Endothelial cell of umbilical vein (primary cell): ENCODE data around the gene MAST4. TPM values are rescaled to one million over a fixed set of nuclear protein-coding genes. Genes with fewer than 3 reads are reported as not detected.

Experiments
- BruUV-seq: library from RNA; stranded (reverse); fragments of 400-500 nt; replicated peaks from 2 replicates; lab custom pipeline; 2021; lab: Mats Ljungman, UMichigan
- CTCF ChIA-PET: fragments of 300-600, 350-600 bp; sonication (Branson Sonifier 250); formaldehyde crosslinking; loops from one replicate; lab custom pipeline; 2021; ENCODE audit warnings: antibody characterized with exemption, inconsistent platforms; lab: Charles Lee
- POLR2A ChIA-PET: fragments of 300-600, 350-600 bp; sonication (Branson Sonifier 250); formaldehyde crosslinking; loops from one replicate; lab custom pipeline; 2021; ENCODE audit warnings: antibody characterized with exemption, inconsistent platforms; lab: Charles Lee
- DNase-seq: peaks from one replicate; pipeline ENCODE4 v3.0.0-alpha.2; 2011; ENCODE audit warnings: low read depth, low spot score
- FAIRE-seq: peaks from 2 replicates; lab custom pipeline; 2011; peaks lifted over from hg19 to GRCh38; lab: Jason Lieb, UNC
- H2AFZ ChIP-seq: 2 replicates; pipeline ENCODE4 v1.6.0; 2012; ENCODE audit warnings: low read depth, low read length, control low read depth, inconsistent platforms
- H3K27ac ChIP-seq: 2 replicates; pipeline ENCODE4 v1.5.1; 2011; ENCODE audit warnings: low read depth, mild to moderate bottlenecking, control low read depth, low read length, moderate library complexity; ENCODE audit not compliant: insufficient read depth
- H3K27me3 ChIP-seq, 2 experiments: 2 replicates each; pipeline versions ENCODE4 v1.6.0 to v1.6.1; 2011; ENCODE audit warnings: low read length in 2 of 2, mixed read lengths in 1 of 2; ENCODE audit not compliant: control insufficient read depth in 2 of 2, insufficient read depth in 2 of 2
- H3K36me3 ChIP-seq, 2 experiments: 2 replicates in 1 of 2; 3 replicates in 1 of 2; pipeline ENCODE4 v1.5.1; 2011; ENCODE audit warnings: low read length in 2 of 2, mild to moderate bottlenecking in 1 of 2, moderate library complexity in 1 of 2; ENCODE audit not compliant: control insufficient read depth in 2 of 2, insufficient read depth in 2 of 2; ENCODE audit errors: extremely low read depth in 1 of 2
- H3K4me1 ChIP-seq: 3 replicates; pipeline ENCODE4 v1.5.1; 2011; ENCODE audit warnings: mild to moderate bottlenecking, low read length; ENCODE audit not compliant: control insufficient read depth, insufficient read depth; ENCODE audit errors: extremely low read depth
- H3K4me2 ChIP-seq: 2 replicates; pipeline ENCODE4 v1.6.1; 2011; ENCODE audit warnings: low read length, control low read depth, mixed read lengths; ENCODE audit not compliant: insufficient read depth
- H3K4me3 ChIP-seq, 3 experiments: fragments of 200-600 bp in 1 of 3; sonication (generic), shearing (Covaris generic) in 1 of 3; replicated peaks in 1 of 3; 2 replicates each; pipeline ENCODE4 v1.5.1; 2011 to 2016; ENCODE audit warnings: control low read depth in 3 of 3, low read length in 3 of 3, mild to moderate bottlenecking in 2 of 3, inconsistent platforms in 1 of 3, low read depth in 1 of 3, moderate library complexity in 1 of 3; ENCODE audit not compliant: insufficient read depth in 1 of 3
- H3K79me2 ChIP-seq: 2 replicates; pipeline ENCODE4 v1.6.0; 2012; ENCODE audit warnings: low read length, inconsistent platforms; ENCODE audit not compliant: control insufficient read depth, insufficient read depth
- H3K9ac ChIP-seq: replicated peaks from 2 replicates; pipeline ENCODE3; 2011; ENCODE audit warnings: low read length, control low read depth; ENCODE audit not compliant: insufficient read depth; ENCODE audit errors: extremely low read depth
- H3K9me1 ChIP-seq: replicated peaks from 3 replicates; pipeline ENCODE4 v1.6.0; 2011; ENCODE audit warnings: mild to moderate bottlenecking, low read length; ENCODE audit not compliant: control insufficient read depth, insufficient read depth; ENCODE audit errors: extremely low read depth
- H3K9me3 ChIP-seq: replicated peaks from 2 replicates; pipeline ENCODE4 v1.5.1; 2012; ENCODE audit warnings: low read length, inconsistent platforms; ENCODE audit not compliant: control insufficient read depth, insufficient read depth
- H4K20me1 ChIP-seq: replicated peaks from 2 replicates; pipeline ENCODE3; 2011; ENCODE audit warnings: mild to moderate bottlenecking, low read length; ENCODE audit not compliant: control insufficient read depth, insufficient read depth; ENCODE audit errors: extremely low read depth
- EZH2 ChIP-seq: IDR thresholded peaks from 2 replicates; pipeline ENCODE4 v1.6.1; 2012; ENCODE audit warnings: borderline replicate concordance, low read depth, mild to moderate bottlenecking, moderate library complexity, low read length, inconsistent platforms; ENCODE audit not compliant: severe bottlenecking
- FOS ChIP-seq: IDR thresholded peaks from 2 replicates; pipeline ENCODE4 v1.6.1; 2011; ENCODE audit warnings: mild to moderate bottlenecking, low read length, moderate library complexity, borderline replicate concordance; ENCODE audit not compliant: insufficient read depth
- GATA2 ChIP-seq: IDR thresholded peaks from 2 replicates; pipeline ENCODE4 v1.7.0; 2011; ENCODE audit warnings: low read depth, mild to moderate bottlenecking, moderate library complexity, mixed read lengths, low read length; ENCODE audit not compliant: insufficient read length, insufficient read depth
- JUN ChIP-seq: IDR thresholded peaks from 2 replicates; pipeline ENCODE4 v1.6.1; 2011; ENCODE audit warnings: borderline replicate concordance, low read depth; ENCODE audit not compliant: insufficient read length, insufficient read depth
- MYC ChIP-seq: IDR thresholded peaks from one replicate; pipeline ENCODE4 v1.6.1; 2011; ENCODE audit warnings: mild to moderate bottlenecking, low read depth, low read length
- POLR2A ChIP-seq: IDR thresholded peaks from 2 replicates; pipeline ENCODE4 v1.6.1; 2012; ENCODE audit warnings: low read depth, mild to moderate bottlenecking, control low read depth, low read length
- POLR2AphosphoS5 ChIP-seq: IDR thresholded peaks from 2 replicates; pipeline ENCODE4 v1.6.1; 2012; ENCODE audit warnings: low read depth, mild to moderate bottlenecking, control low read depth, low read length, moderate library complexity; ENCODE audit not compliant: insufficient read depth
- dilution Hi-C: fragments of 300-500 bp; cut with MboI; formaldehyde crosslinking; loops from one replicate; pipeline ENCODE4 v1.15.0; 2019; ENCODE audit warnings: low sequenced_read_pairs; ENCODE audit not compliant: extremely low pct_ligation_motif_present
- intact Hi-C: fragments of 100-400 bp; cut with micrococcal nuclease; formaldehyde crosslinking; loops from one replicate; pipeline ENCODE4 v1.10.0; 2022
- polyA plus RNA-seq, 4 experiments: library from polyadenylated mRNA; depleted of rRNA in 3 of 4; stranded (reverse) in 3 of 4; unstranded in 1 of 4; fragments of >200 nt; gene quantifications; 2 replicates each; pipeline versions ENCODE4 v1.2.1 to v1.2.3, GENCODE V29; 2011 to 2012; ENCODE audit warnings: missing spikeins in 1 of 4
- total RNA-seq: library from RNA; stranded (reverse); gene quantifications from 2 replicates; pipeline ENCODE4 v1.2.3, GENCODE V29; 2021
- TF ChIP-seq, protein P1 (sequence below), 2 donors: IDR thresholded peaks; 1 replicate in 1 of 2; 2 replicates in 1 of 2; pipeline ENCODE4 v1.5.1; 2011; ENCODE audit warnings: low read length in 2 of 2, mild to moderate bottlenecking in 2 of 2, moderate library complexity in 2 of 2, control low read depth in 1 of 2, inconsistent platforms in 1 of 2, low read depth in 1 of 2; ENCODE audit not compliant: insufficient read depth in 1 of 2; ENCODE audit errors: extremely low read depth in 1 of 2
- TF ChIP-seq, protein P2 (sequence below): IDR thresholded peaks from 2 replicates; pipeline ENCODE4 v1.6.1; 2011; ENCODE audit not compliant: insufficient read depth, insufficient read length

MAST4 gene
- total and polyA plus RNA-seq, 2 donors (not counting 3 experiments of a cell fraction or from before 2014, with no cell fraction given) = 40.2 to 116 TPM

DNA sequence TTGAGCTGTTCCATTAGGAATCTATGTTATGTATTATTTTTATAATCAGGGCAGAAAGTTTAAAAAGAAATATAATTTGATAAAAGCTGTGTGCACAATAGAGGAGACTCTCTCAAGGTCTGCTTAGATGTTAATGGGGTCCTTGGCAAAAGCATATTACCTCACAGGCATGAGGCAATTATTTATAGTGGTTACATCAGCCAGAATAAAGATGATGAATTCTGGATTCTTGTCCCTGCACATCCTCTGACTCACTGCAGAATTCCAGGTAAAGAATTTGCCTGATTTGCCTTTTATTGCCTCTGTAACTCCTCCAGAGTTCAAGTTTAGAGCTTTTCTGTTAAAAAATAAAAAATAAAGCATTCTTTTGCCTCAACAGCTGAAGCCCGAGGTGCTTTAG is 253.6 kb downstream of the MAST4 start:
- FAIRE-seq (no peak), DNase-seq (peak; percentile 54)
- Histone ChIP-seq H4K20me1 (no peaks in the 10 kb centered on the region), H2AFZ (no peak overlapping the region), H3K4me2 (peak overlapping the region; percentile 73), H3K9me1 (no peaks in the 10 kb centered on the region), H3K27me3 (no peaks in the 10 kb centered on the region), H3K9me3 (no peaks in the 10 kb centered on the region), H3K36me3 (no peaks in the 10 kb centered on the region), H3K4me1 (peaks cover 37% of the 10 kb centered on the region), H3K27ac (peak overlapping the region; percentile 78), H3K79me2 (peaks cover 36% of the 10 kb centered on the region), H3K9ac (peak overlapping the region; percentile 42), H3K4me3 (no peak overlapping the region)
- BruUV-seq = no TSS peak
- ChIA-PET CTCF (interaction anchor here (1.3 to 4.5 kb wide), 4 partner anchors 10 to 37 kb away, joined by 4 to 26 read pairs (median 8); no protein-coding TSS in a partner anchor), POLR2A (interaction anchor here (3.3 kb wide), 1 partner anchor 20 kb away, joined by 35 read pairs; no protein-coding TSS in a partner anchor)
- dilution Hi-C loops (no loop called here), intact Hi-C loops (loop anchor here (1.0 to 10.0 kb wide), 4 partner anchors 10 to 1375 kb away; no protein-coding TSS in a partner anchor)
- TF ChIP-seq GATA2 (no peak), FOS (peak; percentile 69), JUN (peak; percentile 79), POLR2AphosphoS5 (no peak), EZH2 (no peak)

DNA sequence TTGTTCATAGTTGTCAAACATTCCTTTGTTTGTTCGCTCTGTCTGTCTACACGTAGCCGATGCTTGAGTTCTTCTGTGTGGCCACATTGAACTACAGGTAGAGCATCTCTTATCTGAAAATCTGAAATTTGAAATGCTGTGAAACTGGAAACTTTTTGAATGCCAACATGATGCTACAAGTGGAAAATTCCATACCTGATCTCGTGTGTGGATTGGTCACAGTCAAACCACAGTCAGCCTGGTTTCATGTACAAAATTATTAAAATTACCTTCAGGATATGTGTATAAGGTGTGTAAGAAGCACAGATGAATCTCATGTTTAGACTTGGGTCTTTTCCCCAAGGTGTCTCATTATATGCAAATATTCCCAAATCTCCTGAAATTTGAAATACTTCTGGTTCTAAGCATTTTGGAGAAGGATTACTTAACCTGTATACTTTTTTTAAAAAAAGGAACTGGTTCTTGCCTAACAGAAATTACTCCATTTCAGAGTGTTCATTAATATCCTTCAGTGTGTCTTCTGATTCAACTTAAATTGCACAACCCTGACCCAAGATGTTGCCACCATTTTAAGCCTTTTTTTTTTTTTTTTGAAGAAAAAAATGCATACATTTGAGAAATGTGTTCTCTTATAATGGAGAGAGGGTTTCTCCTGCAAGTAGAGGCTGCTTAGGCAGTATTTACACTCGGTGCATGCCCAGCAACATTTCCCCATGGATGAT is 254.3 kb downstream of the MAST4 start:
- H3K27me3 ChIP-seq = no peaks in the 10 kb centered on the region
- peak overlapping the region; percentile 78 for H3K27ac ChIP-seq
- DNase-seq = no peak
- no peak overlapping the region for H3K9ac ChIP-seq
- FAIRE-seq = no peak
- BruUV-seq = no TSS peak
- no peaks in the 10 kb centered on the region for H3K9me1 ChIP-seq
- no peak overlapping the region for H2AFZ ChIP-seq
- no peaks in the 10 kb centered on the region for H3K9me3 ChIP-seq
- H3K79me2 ChIP-seq = peaks cover 37% of the 10 kb centered on the region
- intact Hi-C loops (no loop called here), dilution Hi-C loops (no loop called here)
- peaks cover 39% of the 10 kb centered on the region for H3K4me1 ChIP-seq
- H3K4me3 ChIP-seq = no peak overlapping the region
- ChIA-PET POLR2A (interaction anchor here (1.0 to 3.3 kb wide), 2 partner anchors 21 kb away, joined by 3 to 35 read pairs; no protein-coding TSS in a partner anchor), CTCF (interaction anchor here (1.3 to 4.5 kb wide), 4 partner anchors 9 to 38 kb away, joined by 4 to 26 read pairs (median 8); no protein-coding TSS in a partner anchor)
- H3K36me3 ChIP-seq = peaks cover 0 to 2% of the 10 kb centered on the region in 2 experiments
- no peak overlapping the region for H3K4me2 ChIP-seq
- no peaks in the 10 kb centered on the region for H4K20me1 ChIP-seq
- TF ChIP-seq EZH2 (no peak), MYC (no peak), POLR2AphosphoS5 (no peak), GATA2 (no peak), FOS (no peak), JUN (no peak), POLR2A (no peak)
- TF ChIP-seq, protein P1, sequence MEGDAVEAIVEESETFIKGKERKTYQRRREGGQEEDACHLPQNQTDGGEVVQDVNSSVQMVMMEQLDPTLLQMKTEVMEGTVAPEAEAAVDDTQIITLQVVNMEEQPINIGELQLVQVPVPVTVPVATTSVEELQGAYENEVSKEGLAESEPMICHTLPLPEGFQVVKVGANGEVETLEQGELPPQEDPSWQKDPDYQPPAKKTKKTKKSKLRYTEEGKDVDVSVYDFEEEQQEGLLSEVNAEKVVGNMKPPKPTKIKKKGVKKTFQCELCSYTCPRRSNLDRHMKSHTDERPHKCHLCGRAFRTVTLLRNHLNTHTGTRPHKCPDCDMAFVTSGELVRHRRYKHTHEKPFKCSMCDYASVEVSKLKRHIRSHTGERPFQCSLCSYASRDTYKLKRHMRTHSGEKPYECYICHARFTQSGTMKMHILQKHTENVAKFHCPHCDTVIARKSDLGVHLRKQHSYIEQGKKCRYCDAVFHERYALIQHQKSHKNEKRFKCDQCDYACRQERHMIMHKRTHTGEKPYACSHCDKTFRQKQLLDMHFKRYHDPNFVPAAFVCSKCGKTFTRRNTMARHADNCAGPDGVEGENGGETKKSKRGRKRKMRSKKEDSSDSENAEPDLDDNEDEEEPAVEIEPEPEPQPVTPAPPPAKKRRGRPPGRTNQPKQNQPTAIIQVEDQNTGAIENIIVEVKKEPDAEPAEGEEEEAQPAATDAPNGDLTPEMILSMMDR (IDR thresholded peaks at IDR 0.05; ENCODE audit: extremely low read depth in 1 of 2, insufficient read depth in 1 of 2, low read depth in 1 of 2, low read length in 2 of 2) = no peak
- TF ChIP-seq, protein P2, sequence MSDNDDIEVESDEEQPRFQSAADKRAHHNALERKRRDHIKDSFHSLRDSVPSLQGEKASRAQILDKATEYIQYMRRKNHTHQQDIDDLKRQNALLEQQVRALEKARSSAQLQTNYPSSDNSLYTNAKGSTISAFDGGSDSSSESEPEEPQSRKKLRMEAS = no peak
